GM10266 (cell line): ENCODE results near the gene ZNF398.

ENCODE experiments used
- DNase-seq: peaks from one replicate; pipeline ENCODE4 v3.0.0; 2012; ENCODE audit errors: extremely low spot score
- TF ChIP-seq, protein P1 (sequence below): IDR thresholded peaks from 2 replicates; pipeline ENCODE4 v1.5.1; 2012; ENCODE audit warnings: mild to moderate bottlenecking, low read depth; ENCODE audit not compliant: control insufficient read depth, insufficient read depth; ENCODE audit errors: missing control alignments

ZNF398 gene

DNA sequence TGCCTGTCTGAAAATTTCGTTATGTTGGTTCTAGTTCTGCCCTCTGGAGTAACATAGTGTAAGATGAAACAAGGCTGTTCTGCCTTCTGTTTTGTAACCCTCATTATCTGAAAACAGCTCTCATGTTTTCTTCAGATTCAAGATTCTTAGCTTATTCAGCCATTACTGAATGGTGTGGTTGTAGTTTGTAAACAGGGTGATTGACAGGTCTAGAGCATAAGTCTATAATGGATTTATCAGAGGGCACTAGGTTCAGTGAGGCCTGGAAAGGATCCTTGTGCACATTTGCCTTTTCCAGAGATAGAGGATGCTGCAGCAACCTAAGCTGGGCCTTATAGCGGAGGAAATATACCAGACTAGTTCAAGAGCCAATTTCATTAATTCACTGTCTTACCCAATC is 6.1 kb downstream of the ZNF398 start:
- DNase-seq: no peak
- TF ChIP-seq, protein P1, sequence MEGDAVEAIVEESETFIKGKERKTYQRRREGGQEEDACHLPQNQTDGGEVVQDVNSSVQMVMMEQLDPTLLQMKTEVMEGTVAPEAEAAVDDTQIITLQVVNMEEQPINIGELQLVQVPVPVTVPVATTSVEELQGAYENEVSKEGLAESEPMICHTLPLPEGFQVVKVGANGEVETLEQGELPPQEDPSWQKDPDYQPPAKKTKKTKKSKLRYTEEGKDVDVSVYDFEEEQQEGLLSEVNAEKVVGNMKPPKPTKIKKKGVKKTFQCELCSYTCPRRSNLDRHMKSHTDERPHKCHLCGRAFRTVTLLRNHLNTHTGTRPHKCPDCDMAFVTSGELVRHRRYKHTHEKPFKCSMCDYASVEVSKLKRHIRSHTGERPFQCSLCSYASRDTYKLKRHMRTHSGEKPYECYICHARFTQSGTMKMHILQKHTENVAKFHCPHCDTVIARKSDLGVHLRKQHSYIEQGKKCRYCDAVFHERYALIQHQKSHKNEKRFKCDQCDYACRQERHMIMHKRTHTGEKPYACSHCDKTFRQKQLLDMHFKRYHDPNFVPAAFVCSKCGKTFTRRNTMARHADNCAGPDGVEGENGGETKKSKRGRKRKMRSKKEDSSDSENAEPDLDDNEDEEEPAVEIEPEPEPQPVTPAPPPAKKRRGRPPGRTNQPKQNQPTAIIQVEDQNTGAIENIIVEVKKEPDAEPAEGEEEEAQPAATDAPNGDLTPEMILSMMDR: no peak

DNA sequence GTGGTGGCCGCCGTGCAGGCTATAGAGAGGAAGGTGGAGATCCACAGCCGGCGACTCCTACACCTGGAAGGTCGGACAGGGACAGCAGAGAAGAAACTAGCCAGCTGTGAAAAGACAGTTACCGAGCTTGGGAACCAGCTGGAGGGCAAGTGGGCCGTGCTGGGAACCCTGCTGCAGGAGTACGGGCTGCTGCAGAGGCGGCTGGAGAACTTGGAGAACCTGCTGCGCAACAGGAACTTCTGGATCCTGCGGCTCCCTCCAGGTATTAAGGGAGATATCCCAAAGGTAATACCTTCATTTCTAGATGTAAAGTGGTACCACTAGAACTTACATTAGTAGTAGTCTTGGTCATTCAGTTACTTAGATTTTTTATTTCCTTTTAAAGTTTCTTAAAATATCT is 6.8 kb downstream of the ZNF398 start:
- no peak for DNase-seq
- TF ChIP-seq, protein P1: no peak

DNA sequence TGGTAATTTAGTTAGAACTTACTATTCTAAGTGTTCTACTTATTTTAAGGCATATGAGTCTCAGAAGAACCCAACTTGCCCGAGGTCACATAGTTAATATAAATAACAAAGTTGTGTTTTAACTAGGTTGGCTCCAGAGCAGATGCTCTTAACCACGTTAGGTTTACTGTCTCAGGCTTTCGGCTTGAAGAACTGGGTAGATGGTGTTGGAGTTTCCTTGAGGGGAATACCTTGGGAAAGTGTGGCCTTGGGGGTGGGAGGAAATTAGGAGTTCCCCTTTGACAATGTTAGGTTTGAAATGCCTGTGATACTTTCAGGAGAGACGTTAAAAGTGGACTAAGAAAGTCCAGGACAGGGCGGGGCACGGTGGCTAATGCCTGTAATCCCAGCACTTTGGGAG is 9.6 kb downstream of the ZNF398 start:
- TF ChIP-seq, protein P1: no peak
- DNase-seq: no peak

DNA sequence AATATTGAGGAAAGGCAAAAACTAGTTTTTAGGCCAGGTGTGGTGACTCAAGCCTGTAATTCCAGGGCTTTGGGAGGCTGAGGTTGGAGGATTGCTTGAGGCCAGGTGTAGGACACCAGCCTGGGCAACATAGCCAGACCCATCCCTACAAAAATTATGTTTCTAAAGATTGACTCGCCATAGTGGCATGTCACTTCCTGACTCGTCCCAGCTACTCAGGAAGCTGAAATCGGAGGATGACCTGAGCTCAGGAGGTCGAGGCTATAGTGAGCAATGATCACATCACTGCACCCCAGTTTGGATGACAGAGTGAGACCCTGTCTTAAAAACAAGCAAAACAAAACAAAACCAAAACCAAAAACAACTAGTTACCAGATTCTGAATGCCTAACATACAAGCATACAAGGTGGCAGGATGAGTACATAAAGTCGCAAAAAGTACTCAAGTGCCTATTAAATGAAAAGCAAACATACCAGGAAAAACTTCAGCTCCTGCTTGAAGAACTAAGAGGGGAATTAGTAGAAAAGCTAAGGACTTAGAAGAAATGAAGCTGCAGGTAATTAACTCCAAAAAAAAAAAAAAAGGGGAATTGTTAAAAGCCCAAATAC is 14.1 kb downstream of the ZNF398 start:
- no peak for DNase-seq
- TF ChIP-seq, protein P1: no peak

DNA sequence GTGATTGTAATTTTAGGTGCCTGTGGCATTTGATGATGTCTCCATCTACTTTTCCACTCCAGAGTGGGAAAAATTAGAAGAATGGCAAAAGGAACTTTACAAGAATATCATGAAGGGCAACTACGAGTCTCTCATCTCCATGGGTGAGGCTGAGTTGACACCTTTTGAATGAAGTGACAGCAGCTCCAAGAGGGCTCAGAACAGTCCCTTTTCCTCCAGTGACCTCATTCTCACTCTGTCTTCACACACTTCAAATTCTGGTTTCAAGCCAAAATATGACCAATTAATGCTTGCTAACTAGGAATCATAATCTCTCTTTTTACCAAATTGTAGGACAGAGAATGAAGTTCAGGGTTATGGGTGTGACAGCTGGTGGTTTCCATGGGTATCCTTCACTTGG is 18.9 kb downstream of the ZNF398 start:
- TF ChIP-seq, protein P1: no peak
- no peak for DNase-seq

DNA sequence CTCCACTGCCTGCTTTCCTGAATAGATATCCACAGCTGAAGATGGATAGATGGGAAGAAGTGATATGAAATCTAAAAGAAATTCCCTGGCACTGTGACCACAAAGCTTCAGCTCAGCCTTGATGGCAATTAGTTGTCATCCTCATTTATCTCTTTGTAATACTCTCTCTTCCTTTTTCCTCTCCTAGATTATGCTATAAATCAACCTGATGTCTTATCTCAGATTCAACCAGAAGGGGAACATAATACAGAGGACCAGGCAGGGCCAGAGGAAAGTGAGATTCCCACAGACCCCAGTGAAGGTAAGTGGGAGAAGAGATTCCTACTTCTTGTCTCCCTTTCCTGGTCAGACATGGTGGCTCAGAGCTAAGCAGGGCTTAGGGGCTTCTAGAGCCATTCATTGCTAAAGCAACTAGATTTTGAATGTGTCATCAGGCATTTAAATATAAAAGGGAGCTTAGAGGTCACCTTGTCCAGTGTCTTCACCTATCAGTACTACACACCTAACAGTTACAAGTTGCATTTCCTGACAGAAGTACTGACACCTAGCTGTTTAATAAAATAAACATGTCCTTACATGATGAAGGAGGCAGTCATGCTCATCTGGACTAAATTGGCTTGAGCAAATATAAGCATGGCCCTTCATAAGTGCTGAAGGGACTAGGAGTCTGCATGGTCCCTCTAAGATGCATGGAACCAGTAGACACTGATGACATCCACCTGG is 19.5 kb downstream of the ZNF398 start:
- no peak for DNase-seq
- TF ChIP-seq, protein P1: no peak

DNA sequence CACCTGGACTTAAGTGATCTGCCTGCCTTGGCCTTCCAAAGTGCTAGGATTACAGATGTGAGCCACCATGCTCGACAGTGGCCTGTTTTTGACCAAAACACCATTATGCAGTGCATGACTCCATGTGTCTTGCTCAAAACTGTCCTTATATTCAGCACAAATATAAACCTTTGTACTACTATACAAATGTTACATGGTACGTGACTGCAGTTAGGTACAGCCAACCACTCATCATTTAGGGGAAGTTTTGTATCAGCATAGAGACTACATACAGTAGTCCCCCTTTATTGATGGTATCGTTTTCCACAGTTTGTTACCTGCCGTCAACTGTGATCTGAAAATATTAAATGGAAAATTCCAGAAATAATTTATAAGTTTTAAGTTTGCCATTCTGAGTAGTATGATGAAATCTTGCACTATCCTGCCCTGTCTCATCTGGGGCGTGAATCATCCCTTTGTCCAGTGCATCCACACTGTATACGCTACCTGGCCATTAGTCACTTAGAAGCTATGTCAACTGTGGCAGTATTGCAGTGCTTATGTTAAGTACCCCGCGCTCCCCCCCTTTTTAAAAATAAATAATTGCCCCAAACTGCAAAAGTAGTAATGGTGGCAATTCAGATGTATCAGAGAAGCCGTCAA is 24.8 kb downstream of the ZNF398 start:
- TF ChIP-seq, protein P1: no peak
- no peak for DNase-seq
